ENCODE measurements around the gene IARS1. TPM values are rescaled to one million over a fixed set of nuclear protein-coding genes. Genes with fewer than 3 reads are reported as not detected.

IARS1 gene
- total and polyA plus RNA-seq, 2 of the 4 experiments (the other 2 are of a cell fraction): 85.3 to 414 TPM

DNA sequence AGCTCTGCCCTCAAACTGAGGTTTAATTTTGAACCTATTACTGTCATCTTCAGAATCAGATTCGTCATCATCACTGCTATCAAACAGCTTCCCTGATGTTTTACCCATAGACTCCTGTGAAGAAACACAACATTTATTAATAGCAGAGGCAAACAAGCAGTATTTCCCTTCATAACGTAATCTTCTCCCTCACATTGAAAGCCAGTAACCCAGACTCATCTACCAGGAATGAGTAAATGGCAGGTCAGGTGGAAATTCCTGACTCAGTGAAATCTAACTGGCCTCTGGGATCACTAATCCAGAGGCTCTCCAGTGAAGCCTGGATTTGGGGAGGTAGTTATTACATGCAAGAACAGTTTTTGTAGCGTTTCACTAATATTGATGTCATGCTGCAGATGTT lies 17.1 kb upstream of the IARS1 start:
- ChIA-PET CTCF (interaction anchor here (1.0 kb wide), 1 partner anchor 11 kb away, joined by 3 read pairs; no protein-coding TSS in a partner anchor), POLR2A (ENCODE audit: unreplicated experiment) (no interaction called here)
- no peak overlapping the region for H2BK5ac ChIP-seq (ENCODE audit: low read depth, low read length, poor library complexity, severe bottlenecking)
- no peak overlapping the region for H2AFZ ChIP-seq (replicated peaks; ENCODE audit: low read length, poor library complexity)
- H3K18ac ChIP-seq (ENCODE audit: low read depth, low read length): no peak overlapping the region
- no peak overlapping the region for H2AK9ac ChIP-seq (replicated peaks; ENCODE audit: low read depth, low read length, poor library complexity)
- peak; percentile 25 for DNase-seq
- 0 out of 2 replicates have a peak, but pooled peaks have one; percentile 17 for TF ChIP-seq MAFK (IDR thresholded peaks at IDR 0.05; ENCODE audit: low read depth, low read length)
- no peak for TF ChIP-seq MAZ (IDR thresholded peaks at IDR 0.05; ENCODE audit: borderline replicate concordance, low read depth, low read length)
- no peak for TF ChIP-seq NFE2L2 (IDR thresholded peaks at IDR 0.05; ENCODE audit: low read depth, low read length)
- intact Hi-C loops (cut with micrococcal nuclease): no loop called here
- dilution Hi-C loops (cut with HindIII; ENCODE audit: low sequenced_read_pairs, unreplicated experiment): no loop called here
- H3K9ac ChIP-seq (ENCODE audit: low read depth, low read length): no peak overlapping the region
- no peak for ATAC-seq (ENCODE audit: low read depth)
- no peak overlapping the region for H3K56ac ChIP-seq (ENCODE audit: extremely low read depth, insufficient read depth, low read length)
- H4K8ac ChIP-seq (ENCODE audit: low read depth in 2 of 2, low read length in 2 of 2): no peak overlapping the region
- H4K91ac ChIP-seq (ENCODE audit: insufficient read depth, low read depth, low read length): no peak overlapping the region
- H3K79me1 ChIP-seq (ENCODE audit: low read depth in 1 of 2, low read length in 2 of 2): peaks cover 15 to 34% of the 10 kb centered on the region in 2 experiments
- no peaks in the 10 kb centered on the region for H3K27me3 ChIP-seq (ENCODE audit: control insufficient read depth, insufficient read depth, low read length)
- no peak overlapping the region for H3K23ac ChIP-seq (ENCODE audit: low read depth, low read length)
- 67% methylated on average over 1 of the region's 3 CpGs; no CpG with 5 or more reads in 1 of the 2 experiments for WGBS, 2 experiments (ENCODE audit: extremely low coverage in 2 of 2, insufficient read length in 1 of 2)
- H3K27ac ChIP-seq (ENCODE audit: insufficient read depth, low read length): no peak overlapping the region
- 0 out of 2 replicates have a peak, but pooled peaks cover 6% of the 10 kb centered on the region for H3K9me1 ChIP-seq (ENCODE audit: insufficient read depth, low read length)
- H3K14ac ChIP-seq (replicated peaks; ENCODE audit: low read depth, low read length): no peak overlapping the region
- peaks cover 3% of the 10 kb centered on the region for H3K4me1 ChIP-seq (ENCODE audit: control insufficient read depth, insufficient read depth, low read length)
- H2BK20ac ChIP-seq (ENCODE audit: low read depth, low read length): no peak overlapping the region
- H2AK5ac ChIP-seq (ENCODE audit: low read depth, low read length): no peak overlapping the region
- H3K4me2 ChIP-seq (ENCODE audit: low read depth, low read length): no peak overlapping the region
- no peak overlapping the region for H2BK120ac ChIP-seq (ENCODE audit: low read depth, low read length)
- H2BK15ac ChIP-seq (ENCODE audit: low read depth, low read length): no peak overlapping the region
- no peak overlapping the region for H3K4ac ChIP-seq (ENCODE audit: low read depth, low read length)
- peaks cover 29% of the 10 kb centered on the region for H3K36me3 ChIP-seq (ENCODE audit: control insufficient read depth, insufficient read depth, low read length)
- H4K20me1 ChIP-seq (ENCODE audit: insufficient read depth, low read length): no peaks in the 10 kb centered on the region; the same call in 1 of the 2 replicates
- no peak overlapping the region for H4K5ac ChIP-seq (ENCODE audit: low read depth, low read length)
- H3K9me3 ChIP-seq (ENCODE audit: control insufficient read depth, insufficient read depth, low read length): no peaks in the 10 kb centered on the region
- BruUV-seq (replicated peaks): no TSS peak
- in situ Hi-C loops (cut with MboI; ENCODE audit: low sequenced_read_pairs): no loop called here
- H3K4me3 ChIP-seq (ENCODE audit: insufficient read depth, low read depth, low read length): no peak overlapping the region
